Esophagus squamous epithelium (tissue), 4 donors: Measurements from ENCODE around the gene RNU6-9.

Experiments
- POLR2A ChIP-seq, 4 donors: fragments of 450-650 bp; IDR thresholded peaks; one replicate each; pipeline ENCODE4 v1.6.1; 2017; ENCODE audit warnings: antibody characterized with exemption in 4 of 4, mild to moderate bottlenecking in 4 of 4, moderate library complexity in 3 of 4
- TF ChIP-seq, protein P1 (sequence below), 6 experiments: fragments of 450-650 bp in 4 of 6; fragments of 200-600 bp in 2 of 6; sonication (generic) in 2 of 6; IDR thresholded peaks; one replicate each; pipeline ENCODE4 v1.5.1; 2016 to 2019; ENCODE audit warnings: antibody characterized with exemption in 6 of 6, mild to moderate bottlenecking in 4 of 6, moderate library complexity in 4 of 6

DNA sequence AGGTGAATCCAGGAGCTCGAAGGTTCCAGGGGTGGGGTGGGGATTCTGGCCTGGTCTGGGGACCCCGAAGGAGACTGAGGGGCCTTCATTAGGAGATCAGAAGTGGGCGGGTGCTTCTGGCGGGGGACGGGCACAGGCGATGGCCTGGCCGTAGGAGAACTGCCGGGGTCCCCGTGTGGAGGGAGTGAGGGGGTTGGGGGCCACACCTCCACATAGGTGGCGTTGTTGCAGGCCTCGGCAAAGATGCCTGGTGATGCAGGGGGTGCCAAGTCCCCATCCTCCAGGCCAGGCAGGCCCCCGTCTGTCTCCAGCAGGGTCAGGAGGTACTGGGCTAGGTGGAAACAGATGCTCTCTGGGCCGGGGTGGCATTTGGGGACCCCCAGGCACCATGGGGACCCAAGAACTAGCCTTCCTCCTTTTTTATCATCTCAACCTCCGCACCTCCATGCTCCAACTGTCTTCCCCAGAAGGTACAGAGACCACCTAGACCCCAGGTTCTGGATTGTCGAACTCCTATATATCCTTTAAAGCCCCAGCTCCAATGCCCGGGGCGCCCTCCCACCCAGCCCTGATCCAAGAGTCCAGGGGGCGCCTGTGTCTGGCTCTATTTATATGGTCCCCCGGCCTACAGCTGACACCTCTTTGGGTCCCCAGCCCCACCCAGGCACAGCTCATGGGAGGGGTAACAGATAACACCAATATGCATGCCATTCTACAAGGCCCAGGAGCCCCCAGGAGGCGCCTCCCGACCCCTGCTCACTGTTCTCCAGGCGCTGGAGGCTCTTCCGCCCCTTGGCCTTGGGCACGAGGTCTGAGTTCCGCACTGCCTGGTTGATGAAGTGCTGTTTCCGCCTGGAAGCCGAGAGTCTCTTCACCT is 8.2 kb downstream of the RNU6-9 start:
- no peak for TF ChIP-seq POLR2A (IDR thresholded peaks at IDR 0.05)
- TF ChIP-seq, protein P1, sequence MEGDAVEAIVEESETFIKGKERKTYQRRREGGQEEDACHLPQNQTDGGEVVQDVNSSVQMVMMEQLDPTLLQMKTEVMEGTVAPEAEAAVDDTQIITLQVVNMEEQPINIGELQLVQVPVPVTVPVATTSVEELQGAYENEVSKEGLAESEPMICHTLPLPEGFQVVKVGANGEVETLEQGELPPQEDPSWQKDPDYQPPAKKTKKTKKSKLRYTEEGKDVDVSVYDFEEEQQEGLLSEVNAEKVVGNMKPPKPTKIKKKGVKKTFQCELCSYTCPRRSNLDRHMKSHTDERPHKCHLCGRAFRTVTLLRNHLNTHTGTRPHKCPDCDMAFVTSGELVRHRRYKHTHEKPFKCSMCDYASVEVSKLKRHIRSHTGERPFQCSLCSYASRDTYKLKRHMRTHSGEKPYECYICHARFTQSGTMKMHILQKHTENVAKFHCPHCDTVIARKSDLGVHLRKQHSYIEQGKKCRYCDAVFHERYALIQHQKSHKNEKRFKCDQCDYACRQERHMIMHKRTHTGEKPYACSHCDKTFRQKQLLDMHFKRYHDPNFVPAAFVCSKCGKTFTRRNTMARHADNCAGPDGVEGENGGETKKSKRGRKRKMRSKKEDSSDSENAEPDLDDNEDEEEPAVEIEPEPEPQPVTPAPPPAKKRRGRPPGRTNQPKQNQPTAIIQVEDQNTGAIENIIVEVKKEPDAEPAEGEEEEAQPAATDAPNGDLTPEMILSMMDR (IDR thresholded peaks at IDR 0.05) = no peak
